Measurements from ENCODE around the gene NDFIP1.

The NDFIP1 gene

DNA sequence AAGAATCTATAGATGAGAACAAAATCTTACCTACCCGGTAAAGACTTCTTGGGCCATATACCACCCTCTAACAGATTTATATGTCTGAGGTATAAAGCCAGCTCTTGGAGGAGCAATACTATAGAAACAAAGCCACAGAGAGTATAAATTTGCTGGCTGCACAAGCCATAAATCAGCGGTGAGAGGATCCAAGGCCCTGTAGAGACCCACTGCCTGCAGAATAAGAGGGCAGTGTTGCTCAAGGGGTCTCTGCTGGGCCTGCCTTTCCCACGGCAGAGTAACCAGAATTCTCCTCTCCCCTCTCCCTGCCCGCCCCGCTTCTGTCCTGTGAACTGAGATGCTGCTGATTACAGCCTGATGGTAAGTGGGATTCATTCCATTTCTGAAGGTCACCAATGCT lies 89.2 kb downstream of the NDFIP1 start:
- Histone ChIP-seq H3K27ac (ENCODE audit: low read depth in 2 of 2, low read length in 2 of 2) (no peak overlapping the region), H3K27me3 (ENCODE audit: control insufficient read depth in 2 of 2, insufficient read depth in 2 of 2, low read length in 2 of 2) (no peaks in the 10 kb centered on the region), H3K36me3 (ENCODE audit: control insufficient read depth in 2 of 2, insufficient read depth in 2 of 2, low read length in 2 of 2) (no peaks in the 10 kb centered on the region), H3K9ac (ENCODE audit: low read depth in 1 of 2, low read length in 2 of 2) (no peak overlapping the region), H3K4me3 (ENCODE audit: low read length in 2 of 2) (no peak overlapping the region), H3K4me1 (ENCODE audit: control insufficient read depth in 2 of 2, insufficient read depth in 2 of 2, low read length in 2 of 2) (peaks cover 0 to 1% of the 10 kb centered on the region in 2 donors), H3K9me3 (ENCODE audit: control insufficient read depth in 2 of 2, low read length in 2 of 2) (no peaks in the 10 kb centered on the region)

DNA sequence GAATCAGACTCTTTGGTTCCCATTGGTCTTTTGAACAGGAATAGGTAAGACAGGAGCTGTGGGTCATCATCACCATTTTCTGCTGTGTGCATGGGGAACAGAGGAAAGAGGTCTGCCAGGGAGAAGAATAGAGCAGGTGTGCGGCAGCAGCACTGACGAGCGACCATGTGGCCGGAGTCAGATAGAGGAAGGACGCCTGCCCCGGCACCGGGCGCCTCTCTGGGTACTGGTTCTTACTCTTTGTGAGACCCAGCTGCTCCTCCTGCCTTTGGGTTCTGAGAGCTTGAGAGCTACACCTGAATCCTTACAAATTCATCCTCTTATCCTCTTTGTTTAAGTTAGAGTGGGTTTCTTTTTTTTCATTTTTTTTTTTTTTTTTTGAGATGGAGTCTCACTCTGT lies 90.8 kb downstream of the NDFIP1 start:
- H3K27me3 ChIP-seq (ENCODE audit: control insufficient read depth in 2 of 2, insufficient read depth in 2 of 2, low read length in 2 of 2) = no peaks in the 10 kb centered on the region

DNA sequence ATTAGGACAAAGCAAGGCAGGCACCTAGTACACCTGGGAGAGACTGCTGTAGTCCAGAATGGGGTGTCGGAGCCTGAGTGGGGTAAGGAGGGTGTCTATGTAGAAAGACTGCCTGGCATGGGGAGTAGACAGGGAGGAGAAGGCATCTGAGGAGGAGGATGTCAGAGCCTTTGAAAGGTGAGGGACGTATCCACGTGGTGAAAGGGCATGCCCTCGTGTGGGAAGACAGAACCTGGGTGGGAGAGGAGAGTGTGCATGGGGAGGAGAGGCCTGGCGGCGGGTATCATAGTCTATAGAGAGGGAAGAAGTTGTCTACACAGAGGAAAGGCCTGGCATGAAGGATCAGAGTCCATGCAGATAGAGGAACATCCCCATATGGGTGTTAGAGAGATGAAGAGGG lies 91.8 kb downstream of the NDFIP1 start:
- Histone ChIP-seq H3K36me3 (ENCODE audit: control insufficient read depth in 2 of 2, insufficient read depth in 2 of 2, low read length in 2 of 2) (no peaks in the 10 kb centered on the region), H3K27ac (ENCODE audit: low read depth in 2 of 2, low read length in 2 of 2) (no peak overlapping the region), H3K9ac (ENCODE audit: low read depth in 1 of 2, low read length in 2 of 2) (no peak overlapping the region), H3K4me1 (ENCODE audit: control insufficient read depth in 2 of 2, insufficient read depth in 2 of 2, low read length in 2 of 2) (no peaks in the 10 kb centered on the region), H3K9me3 (ENCODE audit: control insufficient read depth in 2 of 2, low read length in 2 of 2) (no peaks in the 10 kb centered on the region), H3K4me3 (ENCODE audit: low read length in 2 of 2) (no peak overlapping the region), H3K27me3 (ENCODE audit: control insufficient read depth in 2 of 2, insufficient read depth in 2 of 2, low read length in 2 of 2) (no peaks in the 10 kb centered on the region)

More for the DNA sequence above, 90.8 kb downstream of the NDFIP1 start:
- Histone ChIP-seq H3K36me3 (ENCODE audit: control insufficient read depth in 2 of 2, insufficient read depth in 2 of 2, low read length in 2 of 2) (no peaks in the 10 kb centered on the region), H3K27ac (ENCODE audit: low read depth in 2 of 2, low read length in 2 of 2) (no peak overlapping the region), H3K4me1 (ENCODE audit: control insufficient read depth in 2 of 2, insufficient read depth in 2 of 2, low read length in 2 of 2) (no peaks in the 10 kb centered on the region), H3K9me3 (ENCODE audit: control insufficient read depth in 2 of 2, low read length in 2 of 2) (no peaks in the 10 kb centered on the region), H3K9ac (ENCODE audit: low read depth in 1 of 2, low read length in 2 of 2) (no peak overlapping the region), H3K4me3 (ENCODE audit: low read length in 2 of 2) (no peak overlapping the region)

DNA sequence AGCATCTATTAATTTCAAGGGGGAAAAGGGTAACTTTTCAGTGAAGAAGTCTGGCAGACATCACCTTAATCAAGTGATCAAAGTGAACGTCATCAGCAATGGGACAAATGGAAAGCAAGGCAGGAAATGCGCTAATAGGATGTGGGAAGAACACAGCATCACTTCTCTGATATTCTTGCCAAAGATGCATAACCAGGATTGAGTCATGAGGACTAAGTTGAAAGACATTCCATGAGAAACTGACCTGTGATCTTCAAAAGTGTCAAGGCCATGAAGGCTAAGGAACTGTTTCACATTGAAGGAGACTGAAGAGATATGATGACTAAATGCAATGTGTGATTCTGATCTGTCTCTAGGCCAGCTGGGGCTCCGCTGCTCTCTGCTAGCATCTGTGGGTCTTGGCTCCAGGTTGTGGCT lies 92.9 kb downstream of the NDFIP1 start:
- Histone ChIP-seq H3K4me1 (ENCODE audit: control insufficient read depth in 2 of 2, insufficient read depth in 2 of 2, low read length in 2 of 2) (no peaks in the 10 kb centered on the region), H3K36me3 (ENCODE audit: control insufficient read depth in 2 of 2, insufficient read depth in 2 of 2, low read length in 2 of 2) (no peaks in the 10 kb centered on the region), H3K4me3 (ENCODE audit: low read length in 2 of 2) (no peak overlapping the region), H3K27ac (ENCODE audit: low read depth in 2 of 2, low read length in 2 of 2) (no peak overlapping the region), H3K9me3 (ENCODE audit: control insufficient read depth in 2 of 2, low read length in 2 of 2) (no peaks in the 10 kb centered on the region), H3K9ac (ENCODE audit: low read depth in 1 of 2, low read length in 2 of 2) (no peak overlapping the region), H3K27me3 (ENCODE audit: control insufficient read depth in 2 of 2, insufficient read depth in 2 of 2, low read length in 2 of 2) (no peaks in the 10 kb centered on the region)

DNA sequence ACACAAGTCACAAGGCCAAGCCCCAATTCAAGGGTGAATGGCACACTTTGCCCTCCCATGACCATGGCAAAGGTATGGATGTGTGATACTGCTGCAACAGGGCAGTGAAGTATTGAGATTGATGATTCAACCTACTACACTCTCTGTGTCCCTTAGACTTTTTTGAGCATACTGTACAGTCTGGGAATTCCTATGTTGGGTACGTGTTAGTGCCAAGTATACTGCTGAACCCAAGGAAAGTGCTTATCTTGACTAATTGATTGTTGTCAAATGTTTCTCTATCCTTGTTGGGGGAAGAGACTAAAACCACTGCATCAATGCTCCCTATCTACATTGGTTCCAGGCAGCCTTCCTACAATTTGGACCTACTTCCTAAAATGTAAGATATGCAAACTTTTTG lies 93.7 kb downstream of the NDFIP1 start:
- Histone ChIP-seq H3K4me1 (ENCODE audit: control insufficient read depth in 2 of 2, insufficient read depth in 2 of 2, low read length in 2 of 2) (no peaks in the 10 kb centered on the region), H3K9me3 (ENCODE audit: control insufficient read depth in 2 of 2, low read length in 2 of 2) (no peaks in the 10 kb centered on the region), H3K36me3 (ENCODE audit: control insufficient read depth in 2 of 2, insufficient read depth in 2 of 2, low read length in 2 of 2) (no peaks in the 10 kb centered on the region), H3K27ac (ENCODE audit: low read depth in 2 of 2, low read length in 2 of 2) (no peak overlapping the region), H3K9ac (ENCODE audit: low read depth in 1 of 2, low read length in 2 of 2) (no peak overlapping the region), H3K4me3 (ENCODE audit: low read length in 2 of 2) (no peak overlapping the region), H3K27me3 (ENCODE audit: control insufficient read depth in 2 of 2, insufficient read depth in 2 of 2, low read length in 2 of 2) (no peaks in the 10 kb centered on the region)
